Urothelium cell line (cell line): ENCODE results near the gene MTURN.
"Not testable (repeated sequence)": the region's sequence is repeated elsewhere in the genome, so short reads cannot be mapped to it uniquely, and the experiment has no call there.

Source experiments
- DNase-seq: peaks from one replicate; pipeline ENCODE4 v3.0.0; 2011; ENCODE audit warnings: low spot score, mixed read lengths
- FAIRE-seq: peaks from 2 replicates; lab custom pipeline; 2011; peaks lifted over from hg19 to GRCh38; lab: Jason Lieb, UNC

Gene MTURN

GRCh38 chr7:30176463-30177109, 41.8 kb downstream of the MTURN start:
- FAIRE-seq = no peak
- no peak for DNase-seq

GRCh38 chr7:30177186-30177585, 42.4 kb downstream of the MTURN start:
- DNase-seq = no peak
- FAIRE-seq = no peak

- DNase-seq = no peak
- no peak for FAIRE-seq
These were observed 43.2 kb downstream of the MTURN start for GRCh38 chr7:30177965-30178364.

GRCh38 chr7:30178748-30179436, 44.1 kb downstream of the MTURN start:
- DNase-seq = no peak
- no peak for FAIRE-seq

- no peak for DNase-seq
- no peak for FAIRE-seq
These were observed 45.9 kb downstream of the MTURN start for GRCh38 chr7:30180718-30181117.

- FAIRE-seq = no peak
- DNase-seq = no peak
These were observed 46.4 kb downstream of the MTURN start for GRCh38 chr7:30181211-30181610.

GRCh38 chr7:30181736-30182522, 47.1 kb downstream of the MTURN start:
- DNase-seq (no peak), FAIRE-seq (no peak)

GRCh38 chr7:30182814-30183213, 48.0 kb downstream of the MTURN start:
- no peak for FAIRE-seq
- no peak for DNase-seq

- FAIRE-seq = no peak
- no peak for DNase-seq
These were observed 49.1 kb downstream of the MTURN start for GRCh38 chr7:30183749-30184369.

GRCh38 chr7:30184791-30185487, 50.2 kb downstream of the MTURN start:
- no peak for DNase-seq
- no peak for FAIRE-seq

- FAIRE-seq = no peak
These were observed 50.7 kb downstream of the MTURN start for GRCh38 chr7:30185496-30185895.

GRCh38 chr7:30186725-30187124, 51.9 kb downstream of the MTURN start:
- DNase-seq (no peak), FAIRE-seq (peak; percentile 30)

More at GRCh38 chr7:30185496-30185895, 50.7 kb downstream of the MTURN start:
- no peak for DNase-seq

GRCh38 chr7:30187513-30187912, 52.7 kb downstream of the MTURN start:
- no peak for FAIRE-seq
- DNase-seq = no peak

- FAIRE-seq = not testable (repeated sequence)
These were observed 53.6 kb downstream of the MTURN start for GRCh38 chr7:30188381-30188780.

GRCh38 chr7:30188811-30189210, 54.0 kb downstream of the MTURN start:
- DNase-seq = no peak
- FAIRE-seq = no peak

More at GRCh38 chr7:30188381-30188780, 53.6 kb downstream of the MTURN start:
- not testable (repeated sequence) for DNase-seq

- DNase-seq (no peak), FAIRE-seq (no peak)
These were observed 57.0 kb downstream of the MTURN start for GRCh38 chr7:30191809-30192208.

- no peak for FAIRE-seq
- no peak for DNase-seq
These were observed 58.7 kb downstream of the MTURN start for GRCh38 chr7:30193336-30193943.

GRCh38 chr7:30196408-30196807, 61.6 kb downstream of the MTURN start:
- DNase-seq (no peak), FAIRE-seq (no peak)

- DNase-seq (no peak), FAIRE-seq (peak; percentile 20)
These were observed 62.7 kb downstream of the MTURN start for GRCh38 chr7:30197438-30197837.

GRCh38 chr7:30199271-30199670, 64.5 kb downstream of the MTURN start:
- no peak for FAIRE-seq
- DNase-seq = no peak
